Thyroid gland (tissue), 4 donors: Measurements from ENCODE around the gene LCNL1. TPM values are rescaled to one million over a fixed set of nuclear protein-coding genes. Genes with fewer than 3 reads are reported as not detected.
A peak's percentile ranks its signal among the peaks of the same experiment; 100 is the strongest.

Source experiments
- DNase-seq, 2 donors: peaks; one replicate each; pipeline ENCODE4 v3.0.0-alpha.2; 2019
- H3K27ac ChIP-seq, 3 donors: fragments of 200-600 bp; sonication (generic); 1 replicate in 2 of 3; 2 replicates in 1 of 3; pipeline ENCODE4 v1.5.1; 2016 to 2019; ENCODE audit warnings: mild to moderate bottlenecking in 1 of 3, moderate library complexity in 1 of 3
- H3K27me3 ChIP-seq: fragments of 200-600 bp; sonication (generic); one replicate; pipeline ENCODE4 v1.5.1; 2019
- H3K36me3 ChIP-seq, 2 donors: fragments of 200-600 bp; sonication (generic); one replicate each; pipeline ENCODE4 v1.5.1; 2016 to 2019
- H3K4me1 ChIP-seq, 2 donors: fragments of 200-600 bp; sonication (generic); one replicate each; pipeline ENCODE4 v1.5.1; 2017 to 2019
- H3K4me3 ChIP-seq, 3 donors: fragments of 200-600 bp; sonication (generic); replicated peaks in 1 of 3; 1 replicate in 2 of 3; 2 replicates in 1 of 3; pipeline ENCODE4 v1.5.1; 2016; ENCODE audit warnings: mild to moderate bottlenecking in 1 of 3
- H3K9me3 ChIP-seq: fragments of 200-600 bp; sonication (generic); one replicate; pipeline ENCODE4 v1.5.1; 2017
- CTCF ChIP-seq, 6 experiments: fragments of 200-600 bp in 3 of 6; fragments of 450-650 bp in 3 of 6; sonication (generic) in 3 of 6; IDR thresholded peaks; one replicate each; pipeline ENCODE4 v1.5.1; 2016 to 2019; ENCODE audit warnings: antibody characterized with exemption in 6 of 6, mild to moderate bottlenecking in 2 of 6, inconsistent platforms in 1 of 6, moderate library complexity in 1 of 6
- POLR2A ChIP-seq, 2 donors: fragments of 450-650 bp; IDR thresholded peaks; one replicate each; pipeline ENCODE4 v1.6.1; 2017; ENCODE audit warnings: antibody characterized with exemption in 2 of 2, mild to moderate bottlenecking in 2 of 2, moderate library complexity in 1 of 2
- WGBS, 2 donors: methylation state at CpG; one replicate each; pipeline ENCODE4 v1.1.5; 2017; 5-methylcytosine and 5-hydroxymethylcytosine counted together
- intact Hi-C: fragments of 100-400 bp; cut with DNase I; formaldehyde crosslinking; loops from one replicate; pipeline ENCODE4 v1.15.1; 2023
- total RNA-seq, 4 donors: library from RNA; depleted of rRNA; stranded (reverse); fragments of >200 nt; gene quantifications; one replicate each; pipeline ENCODE4 v1.2.3, GENCODE V29; 2016

Gene LCNL1
- total RNA-seq, 4 donors from 2014 or later: 0.54 TPM; not detected in 3

- TF ChIP-seq POLR2A (IDR thresholded peaks at IDR 0.05) (no peak), CTCF (IDR thresholded peaks at IDR 0.05) (no peak)
- Histone ChIP-seq H3K4me1 (peaks cover 46 to 72% of the 10 kb centered on the region in 2 donors), H3K9me3 (no peaks in the 10 kb centered on the region), H3K4me3 (peak overlapping the region in 1 of 3 donors; percentile 24), H3K27ac (peak overlapping the region in 2 of 3 donors; percentile 29 to 78), H3K36me3 (no peaks in the 10 kb centered on the region), H3K27me3 (no peaks in the 10 kb centered on the region)
- no CpG with 5 or more reads among the region's 40 CpGs for WGBS, 2 donors
- intact Hi-C loops: loop anchor here (5.0 kb wide), 1 partner anchor 43 kb away; the partner anchor contains the start of gene LCN12
- peak in 1 of 2 donors; percentile 44 for DNase-seq
Measured at GRCh38 chr9:136994888-136995230, 12.1 kb downstream of the LCNL1 start.

GRCh38 chr9:136995362-136995761 lies 12.6 kb downstream of the LCNL1 start:
- peak overlapping the region in 2 of 3 donors; percentile 14 to 24 for H3K4me3 ChIP-seq
- TF ChIP-seq POLR2A (IDR thresholded peaks at IDR 0.05) (no peak), CTCF (IDR thresholded peaks at IDR 0.05) (no peak)
- 0 to 3% methylated on average over 11 to 14 of the region's 30 CpGs for WGBS, 2 donors
- H3K27ac ChIP-seq: peak overlapping the region in 2 of 3 donors; percentile 29 to 78
- DNase-seq: peak in 1 of 2 donors; percentile 59
- H3K27me3 ChIP-seq: no peaks in the 10 kb centered on the region
- intact Hi-C loops: loop anchor here (5.0 kb wide), 1 partner anchor 43 kb away; the partner anchor contains the start of gene LCN12
- H3K4me1 ChIP-seq: peaks cover 46 to 72% of the 10 kb centered on the region in 2 donors
- H3K9me3 ChIP-seq: no peaks in the 10 kb centered on the region
- H3K36me3 ChIP-seq: no peaks in the 10 kb centered on the region

- WGBS, 2 donors: 0 to 10% methylated on average over 3 of the region's 12 CpGs
- H3K4me3 ChIP-seq: peak overlapping the region; percentile 12 to 37 (median 14)
- TF ChIP-seq CTCF (IDR thresholded peaks at IDR 0.05) (no peak), POLR2A (IDR thresholded peaks at IDR 0.05) (no peak)
- H3K36me3 ChIP-seq: no peaks in the 10 kb centered on the region
- H3K9me3 ChIP-seq: no peaks in the 10 kb centered on the region
- no peaks in the 10 kb centered on the region for H3K27me3 ChIP-seq
- DNase-seq: peak; percentile 97 to 99
- peaks cover 46 to 72% of the 10 kb centered on the region in 2 donors for H3K4me1 ChIP-seq
- peak overlapping the region; percentile 53 to 78 (median 69) for H3K27ac ChIP-seq
- intact Hi-C loops: loop anchor here (5.0 kb wide), 1 partner anchor 44 kb away; the partner anchor contains the start of gene LCN12
Measured at GRCh38 chr9:136995772-136996311, 13.0 kb downstream of the LCNL1 start.

- H3K4me1 ChIP-seq: peaks cover 46 to 69% of the 10 kb centered on the region in 2 donors
- H3K9me3 ChIP-seq: no peaks in the 10 kb centered on the region
- no peaks in the 10 kb centered on the region for H3K27me3 ChIP-seq
- intact Hi-C loops: loop anchor here (5.0 kb wide), 1 partner anchor 44 kb away; the partner anchor contains the start of gene LCN12
- H3K36me3 ChIP-seq: no peaks in the 10 kb centered on the region
- TF ChIP-seq CTCF (IDR thresholded peaks at IDR 0.05) (peak in 1 of 6 experiments; percentile 11), POLR2A (IDR thresholded peaks at IDR 0.05) (peak; percentile 11 to 63)
- DNase-seq: peak; percentile 90 to 92
- H3K4me3 ChIP-seq: peak within 1 kb of the TSS; percentile 12 to 37 (median 14)
- 22 to 40% methylated on average over 2 to 20 of the region's 35 CpGs for WGBS, 2 donors
- peak within 1 kb of the TSS; percentile 53 to 78 (median 69) for H3K27ac ChIP-seq
Measured at GRCh38 chr9:136996361-136997292, 13.8 kb downstream of the LCNL1 start, which contains the start of gene CLIC3. CLIC3 (minus strand) TSS chr9:136996568; CDS start chr9:136996543, 25 bp downstream.
